ENCODE measurements around the gene SETDB2.

The SETDB2 gene

GRCh38 chr13:49411353-49411752 is 32.7 kb upstream of the SETDB2 start:
- DNase-seq (ENCODE audit: low read depth), result no peak
- TF ChIP-seq CTCF (IDR thresholded peaks at IDR 0.05; ENCODE audit: control insufficient read depth, extremely low read depth, insufficient read depth), result no peak
- H3K4me3 ChIP-seq (ENCODE audit: low read depth, low read length), result no peak overlapping the region

- no peak for TF ChIP-seq CTCF (IDR thresholded peaks at IDR 0.05; ENCODE audit: control insufficient read depth, extremely low read depth, insufficient read depth)
- DNase-seq (ENCODE audit: low read depth), result no peak
- no peak overlapping the region for H3K4me3 ChIP-seq (ENCODE audit: low read depth, low read length)
Observed at GRCh38 chr13:49412749-49413148, 31.3 kb upstream of the SETDB2 start.

GRCh38 chr13:49417161-49417560 is 26.9 kb upstream of the SETDB2 start:
- H3K4me3 ChIP-seq (ENCODE audit: low read depth, low read length), result no peak overlapping the region
- no peak for TF ChIP-seq CTCF (IDR thresholded peaks at IDR 0.05; ENCODE audit: control insufficient read depth, extremely low read depth, insufficient read depth)
- DNase-seq (ENCODE audit: low read depth), result no peak

GRCh38 chr13:49418206-49418605 is 25.9 kb upstream of the SETDB2 start:
- DNase-seq (ENCODE audit: low read depth), result no peak
- no peak overlapping the region for H3K4me3 ChIP-seq (ENCODE audit: low read depth, low read length)
- no peak for TF ChIP-seq CTCF (IDR thresholded peaks at IDR 0.05; ENCODE audit: control insufficient read depth, extremely low read depth, insufficient read depth)

GRCh38 chr13:49419276-49419675 is 24.8 kb upstream of the SETDB2 start:
- DNase-seq (ENCODE audit: low read depth), result no peak
- TF ChIP-seq CTCF (IDR thresholded peaks at IDR 0.05; ENCODE audit: control insufficient read depth, extremely low read depth, insufficient read depth), result no peak
- no peak overlapping the region for H3K4me3 ChIP-seq (ENCODE audit: low read depth, low read length)

- no peak overlapping the region for H3K4me3 ChIP-seq (ENCODE audit: low read depth, low read length)
- no peak for TF ChIP-seq CTCF (IDR thresholded peaks at IDR 0.05; ENCODE audit: control insufficient read depth, extremely low read depth, insufficient read depth)
- DNase-seq (ENCODE audit: low read depth), result no peak
Observed at GRCh38 chr13:49421391-49421790, 22.7 kb upstream of the SETDB2 start.

GRCh38 chr13:49424011-49424560 is 20.0 kb upstream of the SETDB2 start:
- DNase-seq (ENCODE audit: low read depth), result no peak
- TF ChIP-seq CTCF (IDR thresholded peaks at IDR 0.05; ENCODE audit: control insufficient read depth, extremely low read depth, insufficient read depth), result no peak
- no peak overlapping the region for H3K4me3 ChIP-seq (ENCODE audit: low read depth, low read length)
